Measurements from ENCODE around the gene MED12L.

MED12L gene

GRCh38 chr3:151330379-151330778 lies 244.9 kb downstream of the MED12L start:
- DNase-seq, result peak; percentile 35 to 47

GRCh38 chr3:151330899-151331298 lies 245.4 kb downstream of the MED12L start:
- DNase-seq, result peak; percentile 86 to 90

- DNase-seq, result peak; percentile 74 to 85
These were observed 246.2 kb downstream of the MED12L start for GRCh38 chr3:151331696-151332095.

- no peak for DNase-seq
These were observed 260.4 kb downstream of the MED12L start for GRCh38 chr3:151345859-151346258.

- DNase-seq, result peak; percentile 75 to 82
These were observed 260.8 kb downstream of the MED12L start for GRCh38 chr3:151346292-151346691.

GRCh38 chr3:151347432-151347831 lies 262.0 kb downstream of the MED12L start:
- DNase-seq, result peak; percentile 83 to 91

- DNase-seq, result peak in 1 of 2 donors; percentile 64
These were observed 265.2 kb downstream of the MED12L start for GRCh38 chr3:151350656-151351055.

GRCh38 chr3:151351219-151351618 lies 265.8 kb downstream of the MED12L start:
- peak; percentile 63 to 71 for DNase-seq

GRCh38 chr3:151351648-151352047 lies 266.2 kb downstream of the MED12L start:
- no peak for DNase-seq

GRCh38 chr3:151356794-151357462 lies 271.5 kb downstream of the MED12L start:
- peak in 1 of 2 donors; percentile 28 for DNase-seq

GRCh38 chr3:151357463-151357850 lies 272.0 kb downstream of the MED12L start:
- no peak for DNase-seq

- peak; percentile 72 to 88 for DNase-seq
These were observed 277.3 kb downstream of the MED12L start for GRCh38 chr3:151362751-151363174.

GRCh38 chr3:151366993-151367392 lies 281.5 kb downstream of the MED12L start:
- no peak for DNase-seq

GRCh38 chr3:151367448-151367847 lies 282.0 kb downstream of the MED12L start:
- no peak for DNase-seq

GRCh38 chr3:151371526-151371925 lies 286.1 kb downstream of the MED12L start:
- DNase-seq, result no peak

- DNase-seq, result no peak
These were observed 286.8 kb downstream of the MED12L start for GRCh38 chr3:151372063-151372820.

GRCh38 chr3:151377768-151378385 lies 292.4 kb downstream of the MED12L start:
- no peak for DNase-seq

- DNase-seq, result peak in 1 of 2 donors; percentile 47
These were observed 293.7 kb downstream of the MED12L start for GRCh38 chr3:151379083-151379734.

GRCh38 chr3:151382671-151383070 lies 297.2 kb downstream of the MED12L start:
- DNase-seq, result no peak

GRCh38 chr3:151383111-151383510 lies 297.6 kb downstream of the MED12L start:
- DNase-seq, result no peak

GRCh38 chr3:151383956-151384355 lies 298.5 kb downstream of the MED12L start:
- DNase-seq, result no peak

GRCh38 chr3:151384741-151385174 lies 299.3 kb downstream of the MED12L start, which contains the start of gene P2RY12:
Gene P2RY12, minus strand, starts transcription at chr3:151384753. Its CDS starts 45,908 bp downstream, at chr3:151338845.
- peak; percentile 76 to 83 for DNase-seq

- no peak for DNase-seq
These were observed 300.6 kb downstream of the MED12L start for GRCh38 chr3:151386056-151386455.

Measured in inflammatory macrophage treated with lipopolysaccharide for 1 hour (primary cell).